Gastrocnemius medialis (tissue), 4 donors: ENCODE data around the gene ADORA1.

Experiments
- CTCF ChIP-seq, 5 experiments: fragments of 450-650 bp in 3 of 5; fragments of 200-600 bp in 2 of 5; sonication (generic) in 2 of 5; IDR thresholded peaks in 4 of 5; conservative IDR thresholded peaks in 1 of 5; 1 replicate in 4 of 5; 2 replicates in 1 of 5; pipeline ENCODE4 v1.5.1; 2016 to 2019; ENCODE audit warnings: antibody characterized with exemption in 5 of 5, mild to moderate bottlenecking in 3 of 5, moderate library complexity in 3 of 5
- POLR2A ChIP-seq, 2 donors: fragments of 450-650 bp; IDR thresholded peaks; one replicate each; pipeline ENCODE4 v1.6.1; 2017; ENCODE audit warnings: antibody characterized with exemption in 2 of 2, mild to moderate bottlenecking in 2 of 2, moderate library complexity in 2 of 2

GRCh38 chr1:203121186-203122015 lies 6.1 kb upstream of the ADORA1 start:
- TF ChIP-seq CTCF (IDR thresholded peaks at IDR 0.05 in 4 of 5, conservative IDR thresholded peaks at IDR 0.05 in 1 of 5), result no peak
- no peak for TF ChIP-seq POLR2A (IDR thresholded peaks at IDR 0.05)
